HEK293 (cell line): ENCODE data around the gene EPM2AIP1.

Experiments
- CTCF ChIA-PET: fragments of 350-600 bp; formaldehyde crosslinking; extraction: SDS; loops from one replicate; lab custom pipeline; 2021; ENCODE audit warnings: antibody characterized with exemption; lab: Yijun Ruan, JAX
- POLR2A ChIA-PET: fragments of 300-600 bp; formaldehyde crosslinking; extraction: SDS; loops from one replicate; lab custom pipeline; 2020; ENCODE audit warnings: antibody characterized with exemption, inconsistent platforms; lab: Yijun Ruan, JAX
- H3K27ac ChIP-seq: fragments of 200-500 bp; sonication (Bioruptor generic); 2 replicates; pipeline ENCODE4 v1.5.1; 2014; ENCODE audit warnings: low read depth, low read length, control low read depth, inconsistent platforms; ENCODE audit errors: extremely low read depth
- H3K36me3 ChIP-seq, 2 experiments: fragments of 200-500 bp in 1 of 2; sonication (Bioruptor generic) in 1 of 2; 1 replicate in 1 of 2; 2 replicates in 1 of 2; pipeline ENCODE4 v1.5.1; 2014 to 2017; ENCODE audit warnings: inconsistent platforms in 2 of 2, low read length in 2 of 2; ENCODE audit not compliant: control insufficient read depth in 2 of 2, insufficient read depth in 1 of 2
- H3K4me1 ChIP-seq: fragments of 200-500 bp; sonication (Bioruptor generic); 2 replicates; pipeline ENCODE4 v1.5.1; 2014; ENCODE audit warnings: mild to moderate bottlenecking, low read length, inconsistent platforms; ENCODE audit not compliant: control insufficient read depth, insufficient read depth
- H3K4me3 ChIP-seq: 2 replicates; pipeline ENCODE4 v1.5.1; 2011; ENCODE audit warnings: low read depth, mild to moderate bottlenecking, control low read depth, low read length, moderate library complexity
- H3K9me3 ChIP-seq: fragments of 200-500 bp; sonication (Bioruptor generic); 2 replicates; pipeline ENCODE4 v1.5.1; 2014; ENCODE audit warnings: low read depth, low read length, inconsistent platforms; ENCODE audit not compliant: control insufficient read depth, insufficient read depth
- PRDM1 ChIP-seq: fragments of 450-650 bp; formaldehyde crosslinking; IDR thresholded peaks from 2 replicates; pipeline ENCODE4; 2016; ENCODE audit warnings: missing biosample characterization, missing genetic modification characterization
- SCRT1 ChIP-seq: fragments of 450-650 bp; formaldehyde crosslinking; IDR thresholded peaks from 2 replicates; pipeline ENCODE4 v1.5.1; 2016; ENCODE audit warnings: missing biosample characterization, missing genetic modification characterization, borderline replicate concordance
- SCRT2 ChIP-seq: fragments of 450-650 bp; formaldehyde crosslinking; IDR thresholded peaks from 2 replicates; pipeline ENCODE4 v1.5.1; 2016; ENCODE audit warnings: missing biosample characterization, missing genetic modification characterization
- SP7 ChIP-seq: fragments of 450-650 bp; formaldehyde crosslinking; IDR thresholded peaks from 2 replicates; pipeline ENCODE4 v1.5.1; 2016; ENCODE audit warnings: missing biosample characterization, missing genetic modification characterization
- TCF7L2 ChIP-seq: IDR thresholded peaks from 2 replicates; pipeline ENCODE4 v1.6.1; 2011; ENCODE audit warnings: low read depth, mild to moderate bottlenecking, inconsistent platforms, low read length, moderate library complexity, borderline replicate concordance
- TRIM28 ChIP-seq: IDR thresholded peaks from 2 replicates; pipeline ENCODE4 v1.6.1; 2011; ENCODE audit warnings: low read length, control low read depth, borderline replicate concordance
- ZBTB17 ChIP-seq: fragments of 450-650 bp; formaldehyde crosslinking; IDR thresholded peaks from 2 replicates; pipeline ENCODE4 v1.5.1; 2016; ENCODE audit warnings: missing biosample characterization, missing genetic modification characterization
- ZEB2 ChIP-seq: fragments of 450-650 bp; formaldehyde crosslinking; IDR thresholded peaks from 2 replicates; pipeline ENCODE4 v1.5.1; 2016; ENCODE audit warnings: missing biosample characterization, missing genetic modification characterization
- ZNF202 ChIP-seq: fragments of 450-650 bp; formaldehyde crosslinking; IDR thresholded peaks from 2 replicates; pipeline ENCODE4 v1.5.1; 2016; ENCODE audit warnings: missing biosample characterization, missing genetic modification characterization, borderline replicate concordance
- ZNF335 ChIP-seq: fragments of 450-650 bp; formaldehyde crosslinking; conservative IDR thresholded peaks from 2 replicates; pipeline ENCODE4 v1.5.1; 2016; ENCODE audit warnings: missing biosample characterization, missing genetic modification characterization
- ZNF391 ChIP-seq: fragments of 450-650 bp; formaldehyde crosslinking; IDR thresholded peaks from 2 replicates; pipeline ENCODE4 v1.5.1; 2016; ENCODE audit warnings: low read depth, missing biosample characterization, missing genetic modification characterization, borderline replicate concordance
- ZNF416 ChIP-seq: fragments of 450-650 bp; formaldehyde crosslinking; IDR thresholded peaks from 2 replicates; pipeline ENCODE4 v1.5.1; 2016; ENCODE audit warnings: missing biosample characterization, missing genetic modification characterization
- ZNF549 ChIP-seq: fragments of 450-650 bp; IDR thresholded peaks from 2 replicates; pipeline ENCODE4 v1.5.1; 2018; ENCODE audit warnings: missing biosample characterization, missing genetic modification characterization, mild to moderate bottlenecking, inconsistent platforms, moderate library complexity
- ZNF600 ChIP-seq: fragments of 450-650 bp; formaldehyde crosslinking; IDR thresholded peaks from 2 replicates; pipeline ENCODE4 v1.5.1; 2016; ENCODE audit warnings: missing biosample characterization, missing genetic modification characterization
- ZNF610 ChIP-seq: fragments of 450-650 bp; formaldehyde crosslinking; IDR thresholded peaks from 2 replicates; pipeline ENCODE4 v1.5.1; 2016; ENCODE audit warnings: missing biosample characterization, missing genetic modification characterization, borderline replicate concordance
- ZNF624 ChIP-seq: fragments of 450-650 bp; formaldehyde crosslinking; IDR thresholded peaks from 2 replicates; pipeline ENCODE4 v1.5.1; 2017; ENCODE audit warnings: missing biosample characterization, missing genetic modification characterization
- ZXDB ChIP-seq: fragments of 450-650 bp; formaldehyde crosslinking; IDR thresholded peaks from 2 replicates; pipeline ENCODE4 v1.5.1; 2016; ENCODE audit warnings: missing biosample characterization, missing genetic modification characterization
- TF ChIP-seq, protein P1 (sequence below): fragments of 450-650 bp; formaldehyde crosslinking; IDR thresholded peaks from 2 replicates; pipeline ENCODE4 v1.5.1; 2016; ENCODE audit warnings: missing biosample characterization, missing genetic modification characterization
- TF ChIP-seq, protein P2 (sequence below): fragments of 450-650 bp; formaldehyde crosslinking; IDR thresholded peaks from 2 replicates; pipeline ENCODE4 v1.5.1; 2016; ENCODE audit warnings: missing biosample characterization, missing genetic modification characterization
- TF ChIP-seq, protein P3 (sequence below): fragments of 450-650 bp; IDR thresholded peaks from 2 replicates; pipeline ENCODE4 v1.5.1; 2018; ENCODE audit warnings: missing biosample characterization, missing genetic modification characterization

Gene EPM2AIP1

DNA sequence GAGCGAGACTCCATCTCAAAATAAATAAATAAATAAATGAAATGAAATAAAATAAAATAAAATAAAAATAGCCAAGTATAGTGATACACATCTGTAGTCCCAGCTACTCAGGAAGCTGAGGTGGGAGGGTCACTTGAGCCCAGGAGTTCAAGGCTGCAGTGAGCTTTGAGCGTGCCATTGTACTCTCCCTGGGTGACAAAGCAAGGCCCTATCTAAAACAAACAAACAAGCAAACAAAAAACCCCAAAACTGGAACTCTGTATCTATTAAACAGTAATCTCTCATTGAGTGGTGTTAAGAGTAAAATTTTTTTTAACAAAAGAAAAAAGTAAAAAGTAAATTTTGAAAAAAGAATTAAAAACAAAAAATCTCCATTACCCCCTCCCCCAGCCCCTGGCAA is 20.8 kb downstream of the EPM2AIP1 start (continued):
- TF ChIP-seq, protein P1, sequence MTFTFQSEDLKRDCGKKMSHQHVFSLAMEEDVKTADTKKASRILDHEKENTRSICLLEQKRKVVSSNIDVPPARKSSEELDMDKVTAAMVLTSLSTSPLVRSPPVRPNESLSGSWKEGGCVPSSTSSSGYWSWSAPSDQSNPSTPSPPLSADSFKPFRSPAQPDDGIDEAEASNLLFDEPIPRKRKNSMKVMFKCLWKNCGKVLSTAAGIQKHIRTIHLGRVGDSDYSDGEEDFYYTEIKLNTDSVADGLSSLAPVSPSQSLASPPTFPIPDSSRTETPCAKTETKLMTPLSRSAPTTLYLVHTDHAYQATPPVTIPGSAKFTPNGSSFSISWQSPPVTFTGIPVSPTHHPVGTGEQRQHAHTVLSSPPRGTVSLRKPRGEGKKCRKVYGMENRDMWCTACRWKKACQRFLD (tag by site-specific recombination) = no peak
- TF ChIP-seq ZNF624 (tag by site-specific recombination) (no peak), TCF7L2 (no peak), ZEB2 (tag by site-specific recombination) (no peak), ZNF391 (tag by site-specific recombination) (no peak)

DNA sequence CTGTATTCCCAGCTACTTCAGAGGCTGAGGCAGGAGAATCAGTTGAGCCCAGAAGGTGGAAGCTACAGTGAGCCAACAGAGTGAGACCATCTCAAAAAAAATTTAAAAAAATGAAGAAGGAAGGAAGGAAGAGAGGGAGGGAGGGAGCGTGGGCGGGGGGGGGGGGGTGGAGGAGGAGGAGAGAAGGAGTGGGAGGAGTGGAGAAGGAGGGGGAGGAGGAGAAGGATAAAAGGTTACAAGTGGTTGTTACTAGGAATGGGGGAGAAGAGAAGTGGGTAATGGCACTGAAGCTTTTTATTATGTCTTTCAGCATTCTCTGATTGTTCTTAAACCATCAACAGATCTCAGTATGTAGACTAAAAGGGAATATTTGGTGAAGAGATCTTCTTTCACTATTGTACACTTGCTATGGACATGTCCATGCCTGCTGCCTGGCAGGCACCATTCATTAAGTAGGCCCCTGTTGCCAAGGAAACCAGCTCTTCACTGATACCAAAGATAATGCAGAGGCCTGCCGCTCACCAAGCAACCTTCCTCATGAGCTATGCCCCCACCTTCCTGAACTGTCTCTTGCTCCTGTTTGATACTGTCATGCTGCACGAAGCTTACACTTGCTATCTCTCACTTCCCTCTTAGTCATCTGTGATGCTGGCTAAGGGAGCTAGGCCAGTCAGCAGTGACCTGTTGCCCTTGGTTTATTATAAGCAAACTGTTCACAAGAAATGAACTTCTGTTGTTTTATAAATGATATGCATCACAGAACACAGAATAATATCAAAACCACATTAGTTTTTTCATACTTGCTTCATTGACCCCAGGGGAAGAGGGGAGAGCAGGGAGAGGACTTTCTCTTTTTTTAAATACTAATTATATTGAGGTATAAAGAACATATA is 23.1 kb downstream of the EPM2AIP1 start:
- H3K27ac ChIP-seq = no peak overlapping the region
- TF ChIP-seq ZXDB (tag by site-specific recombination) = 0 out of 2 replicates have a peak, but pooled peaks have one; percentile 20
- TF ChIP-seq, protein P2, sequence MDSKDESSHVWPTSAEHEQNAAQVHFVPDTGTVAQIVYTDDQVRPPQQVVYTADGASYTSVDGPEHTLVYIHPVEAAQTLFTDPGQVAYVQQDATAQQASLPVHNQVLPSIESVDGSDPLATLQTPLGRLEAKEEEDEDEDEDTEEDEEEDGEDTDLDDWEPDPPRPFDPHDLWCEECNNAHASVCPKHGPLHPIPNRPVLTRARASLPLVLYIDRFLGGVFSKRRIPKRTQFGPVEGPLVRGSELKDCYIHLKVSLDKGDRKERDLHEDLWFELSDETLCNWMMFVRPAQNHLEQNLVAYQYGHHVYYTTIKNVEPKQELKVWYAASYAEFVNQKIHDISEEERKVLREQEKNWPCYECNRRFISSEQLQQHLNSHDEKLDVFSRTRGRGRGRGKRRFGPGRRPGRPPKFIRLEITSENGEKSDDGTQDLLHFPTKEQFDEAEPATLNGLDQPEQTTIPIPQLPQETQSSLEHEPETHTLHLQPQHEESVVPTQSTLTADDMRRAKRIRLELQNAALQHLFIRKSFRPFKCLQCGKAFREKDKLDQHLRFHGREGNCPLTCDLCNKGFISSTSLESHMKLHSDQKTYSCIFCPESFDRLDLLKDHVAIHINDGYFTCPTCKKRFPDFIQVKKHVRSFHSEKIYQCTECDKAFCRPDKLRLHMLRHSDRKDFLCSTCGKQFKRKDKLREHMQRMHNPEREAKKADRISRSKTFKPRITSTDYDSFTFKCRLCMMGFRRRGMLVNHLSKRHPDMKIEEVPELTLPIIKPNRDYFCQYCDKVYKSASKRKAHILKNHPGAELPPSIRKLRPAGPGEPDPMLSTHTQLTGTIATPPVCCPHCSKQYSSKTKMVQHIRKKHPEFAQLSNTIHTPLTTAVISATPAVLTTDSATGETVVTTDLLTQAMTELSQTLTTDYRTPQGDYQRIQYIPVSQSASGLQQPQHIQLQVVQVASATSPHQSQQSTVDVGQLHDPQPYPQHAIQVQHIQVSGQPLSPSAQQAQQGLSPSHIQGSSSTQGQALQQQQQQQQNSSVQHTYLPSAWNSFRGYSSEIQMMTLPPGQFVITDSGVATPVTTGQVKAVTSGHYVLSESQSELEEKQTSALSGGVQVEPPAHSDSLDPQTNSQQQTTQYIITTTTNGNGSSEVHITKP = peak; percentile 86
- TF ChIP-seq ZBTB17 (tag by site-specific recombination) = peak; percentile 23; the same call in 1 of the 2 replicates
- 0 out of 2 replicates have a peak, but pooled peaks have one; percentile 12 for TF ChIP-seq ZNF600 (tag by site-specific recombination)
- 0 out of 2 replicates have a peak, but pooled peaks have one; percentile 34 for TF ChIP-seq ZNF335 (tag by site-specific recombination)
- no peak for TF ChIP-seq ZNF549 (tag by site-specific recombination)
- TF ChIP-seq, protein P3, sequence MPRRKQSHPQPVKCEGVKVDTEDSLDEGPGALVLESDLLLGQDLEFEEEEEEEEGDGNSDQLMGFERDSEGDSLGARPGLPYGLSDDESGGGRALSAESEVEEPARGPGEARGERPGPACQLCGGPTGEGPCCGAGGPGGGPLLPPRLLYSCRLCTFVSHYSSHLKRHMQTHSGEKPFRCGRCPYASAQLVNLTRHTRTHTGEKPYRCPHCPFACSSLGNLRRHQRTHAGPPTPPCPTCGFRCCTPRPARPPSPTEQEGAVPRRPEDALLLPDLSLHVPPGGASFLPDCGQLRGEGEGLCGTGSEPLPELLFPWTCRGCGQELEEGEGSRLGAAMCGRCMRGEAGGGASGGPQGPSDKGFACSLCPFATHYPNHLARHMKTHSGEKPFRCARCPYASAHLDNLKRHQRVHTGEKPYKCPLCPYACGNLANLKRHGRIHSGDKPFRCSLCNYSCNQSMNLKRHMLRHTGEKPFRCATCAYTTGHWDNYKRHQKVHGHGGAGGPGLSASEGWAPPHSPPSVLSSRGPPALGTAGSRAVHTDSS (tag by site-specific recombination) = no peak
- TF ChIP-seq ZNF202 (tag by site-specific recombination) = no peak
- TF ChIP-seq ZNF610 (tag by site-specific recombination) = peak; percentile 94
- TF ChIP-seq TRIM28 = peak; percentile 68; the same call in 1 of the 2 replicates
- no peak for TF ChIP-seq ZNF416
- TF ChIP-seq SCRT2 (tag by site-specific recombination) = peak; percentile 95
- TF ChIP-seq SCRT1 (tag by site-specific recombination) = peak; percentile 77; the same call in 1 of the 2 replicates
- peak; percentile 67 for TF ChIP-seq PRDM1 (tag by site-specific recombination)
- TF ChIP-seq SP7 = peak; percentile 35; the same call in 1 of the 2 replicates
- TF ChIP-seq, all 188 proteins: peak for 11
- CTCF ChIA-PET = interaction anchor here (0.9 to 1.2 kb wide), 2 partner anchors 11 to 14 kb away, joined by 3 to 11 read pairs; no protein-coding TSS in a partner anchor

More for the DNA sequence above, 23.1 kb downstream of the EPM2AIP1 start:
- no peaks in the 10 kb centered on the region for H3K9me3 ChIP-seq
- H3K36me3 ChIP-seq = no peaks in the 10 kb centered on the region
- H3K4me1 ChIP-seq = no peaks in the 10 kb centered on the region
- POLR2A ChIA-PET = interaction anchor here (0.5 to 1.6 kb wide), 2 partner anchors 9 to 23 kb away, joined by 3 to 10 read pairs; partner anchors contain the start of genes EPM2AIP1 and MLH1
- no peak overlapping the region for H3K4me3 ChIP-seq
